GM12891 (cell line): Measurements from ENCODE around the gene ZNF107.

Source experiments
- DNase-seq: peaks from one replicate; pipeline ENCODE4 v3.0.0; 2011; ENCODE audit warnings: low spot score; ENCODE audit not compliant: insufficient read length
- FAIRE-seq: peaks from 2 replicates; lab custom pipeline; 2011; peaks lifted over from hg19 to GRCh38; lab: Jason Lieb, UNC
- PAX5 ChIP-seq: IDR thresholded peaks from 2 replicates; pipeline ENCODE4 v1.6.1; 2011; ENCODE audit warnings: low read length, moderate library complexity, mild to moderate bottlenecking; ENCODE audit not compliant: insufficient read depth, severe bottlenecking
- POLR2A ChIP-seq: IDR thresholded peaks from 2 replicates; pipeline ENCODE4 v1.6.1; 2011; ENCODE audit warnings: low read depth, low read length, control low read depth
- POLR2AphosphoS5 ChIP-seq: IDR thresholded peaks from 2 replicates; pipeline ENCODE4 v1.6.1; 2011; ENCODE audit warnings: low read depth, low read length, control low read depth
- POU2F2 ChIP-seq: IDR thresholded peaks from 2 replicates; pipeline ENCODE4 v1.6.1; 2011; ENCODE audit warnings: low read depth, mild to moderate bottlenecking, control low read depth, low read length, moderate library complexity
- SPI1 ChIP-seq: IDR thresholded peaks from 2 replicates; pipeline ENCODE4 v1.6.1; 2011; ENCODE audit warnings: low read depth, low read length, control low read depth
- TAF1 ChIP-seq: IDR thresholded peaks from 2 replicates; pipeline ENCODE4 v1.6.1; 2011; ENCODE audit warnings: low read depth, low read length, control low read depth

ZNF107 gene

DNA sequence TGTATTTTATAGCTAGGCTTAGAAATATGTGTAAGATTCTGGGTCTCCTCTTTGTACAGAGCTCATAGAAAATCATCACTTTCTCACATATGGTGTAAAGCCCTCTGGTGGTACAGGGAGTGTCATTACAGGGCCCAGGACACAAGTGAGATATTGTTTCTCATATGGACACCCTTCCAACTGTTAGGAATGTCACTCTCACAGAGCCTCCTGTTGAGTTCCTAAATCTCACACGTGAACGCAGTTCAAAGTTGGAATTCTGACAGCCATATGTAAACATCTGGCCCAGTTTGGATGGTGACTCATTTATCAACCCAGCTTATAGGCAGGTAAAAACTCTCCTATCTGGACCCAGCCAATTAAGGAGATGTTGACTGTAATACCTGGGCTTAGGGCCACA, 35.4 kb upstream of the ZNF107 start:
- FAIRE-seq (no peak), DNase-seq (no peak)
- TF ChIP-seq PAX5 (no peak), POLR2A (no peak), SPI1 (no peak), TAF1 (no peak)

DNA sequence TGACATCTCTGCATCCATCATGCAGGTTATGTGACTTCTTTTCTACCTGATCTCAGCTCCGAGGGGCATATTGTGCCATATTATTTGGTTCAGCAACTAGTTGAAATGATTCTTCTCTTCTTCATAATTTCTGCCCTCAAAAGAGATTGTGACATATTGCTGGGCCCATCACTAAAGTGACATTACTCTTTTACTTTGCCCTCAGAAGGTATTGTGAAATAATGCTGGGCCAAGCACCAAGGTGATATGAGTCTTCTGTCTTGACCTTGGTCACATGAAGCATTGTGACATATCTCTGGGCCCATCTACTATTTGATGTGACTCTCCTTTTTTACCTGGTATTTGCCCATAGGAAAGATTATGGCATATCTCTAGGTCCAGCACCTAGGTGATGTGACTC, 33.9 kb upstream of the ZNF107 start:
- no peak for FAIRE-seq
- DNase-seq: no peak
- TF ChIP-seq POLR2A (no peak), SPI1 (no peak), POLR2AphosphoS5 (no peak), TAF1 (no peak), POU2F2 (no peak), PAX5 (no peak)

DNA sequence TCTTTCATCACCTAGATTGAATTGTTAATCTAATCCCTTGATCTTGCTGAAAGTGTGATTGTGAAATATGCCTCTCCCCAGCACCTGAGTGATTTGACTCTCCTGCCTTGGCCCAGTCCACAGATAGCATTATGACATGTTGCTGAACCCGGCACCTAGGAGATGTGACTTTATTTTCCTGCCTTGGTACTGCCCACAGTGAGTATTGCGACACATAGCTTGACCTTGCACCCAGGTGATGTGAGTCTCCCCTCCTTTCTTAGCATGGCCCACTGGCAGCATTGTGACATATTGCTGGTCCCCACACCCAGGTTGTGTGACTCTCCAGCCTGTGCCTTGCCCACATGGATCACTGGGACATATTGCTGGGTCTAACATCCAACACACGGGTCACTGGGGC, 32.5 kb upstream of the ZNF107 start:
- DNase-seq (no peak), FAIRE-seq (no peak)
- no peak for TF ChIP-seq POLR2A
- no peak for TF ChIP-seq TAF1
- no peak for TF ChIP-seq POU2F2
- no peak for TF ChIP-seq POLR2AphosphoS5
- no peak for TF ChIP-seq PAX5
- no peak for TF ChIP-seq SPI1

DNA sequence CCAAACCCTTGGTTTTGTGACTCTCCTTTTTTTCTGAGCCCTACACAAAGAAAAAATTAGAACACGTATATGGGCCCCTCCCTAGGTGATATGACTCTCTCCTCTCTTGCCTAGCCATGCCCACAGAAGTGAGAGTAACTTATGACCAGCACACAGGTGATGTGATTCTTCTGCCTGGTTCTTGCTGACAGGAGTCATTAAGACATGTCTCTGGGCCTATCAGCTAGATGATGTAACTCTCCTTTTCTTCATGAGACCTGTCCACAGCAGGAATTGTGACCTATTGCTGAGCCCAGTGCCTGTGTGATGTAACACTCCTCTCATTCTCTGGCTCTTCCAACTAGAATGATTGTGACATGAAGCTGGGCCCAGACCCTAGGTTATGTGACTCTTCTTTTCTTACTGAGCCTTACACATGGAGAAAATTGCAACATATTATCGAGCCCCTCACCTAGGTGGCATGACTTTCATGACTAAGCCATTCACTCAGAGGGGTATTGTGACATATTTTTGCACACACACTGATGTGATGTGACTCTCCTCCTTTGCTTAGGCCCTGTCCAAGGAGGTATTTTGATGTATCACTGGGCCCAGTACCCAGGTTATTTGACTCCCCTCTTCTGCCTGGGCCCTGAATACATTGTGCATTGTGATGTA, 31.4 kb upstream of the ZNF107 start:
- TF ChIP-seq POU2F2: no peak
- TF ChIP-seq PAX5: no peak
- no peak for TF ChIP-seq POLR2AphosphoS5
- no peak for TF ChIP-seq SPI1
- TF ChIP-seq TAF1: no peak
- TF ChIP-seq POLR2A: no peak
- FAIRE-seq (no peak), DNase-seq (no peak)

DNA sequence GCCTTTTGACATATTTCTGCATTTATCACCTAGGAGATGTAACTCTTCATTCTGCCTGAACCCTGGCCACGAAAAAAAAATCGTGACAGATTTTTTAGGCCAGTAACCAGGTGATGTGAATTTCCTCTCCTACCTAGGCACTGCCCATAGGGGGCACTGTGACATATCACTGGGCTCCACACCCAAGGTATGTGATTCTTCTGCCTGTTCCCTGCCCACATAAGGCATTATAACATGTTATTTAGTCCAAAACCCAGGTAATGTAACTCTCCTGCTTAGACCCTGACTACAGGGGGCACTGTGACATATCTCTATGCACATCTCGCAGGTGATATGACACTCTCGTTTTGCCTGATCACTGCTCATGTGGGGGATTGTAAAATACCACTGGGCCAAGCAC, 29.5 kb upstream of the ZNF107 start:
- no peak for TF ChIP-seq POU2F2
- FAIRE-seq (no peak), DNase-seq (no peak)

DNA sequence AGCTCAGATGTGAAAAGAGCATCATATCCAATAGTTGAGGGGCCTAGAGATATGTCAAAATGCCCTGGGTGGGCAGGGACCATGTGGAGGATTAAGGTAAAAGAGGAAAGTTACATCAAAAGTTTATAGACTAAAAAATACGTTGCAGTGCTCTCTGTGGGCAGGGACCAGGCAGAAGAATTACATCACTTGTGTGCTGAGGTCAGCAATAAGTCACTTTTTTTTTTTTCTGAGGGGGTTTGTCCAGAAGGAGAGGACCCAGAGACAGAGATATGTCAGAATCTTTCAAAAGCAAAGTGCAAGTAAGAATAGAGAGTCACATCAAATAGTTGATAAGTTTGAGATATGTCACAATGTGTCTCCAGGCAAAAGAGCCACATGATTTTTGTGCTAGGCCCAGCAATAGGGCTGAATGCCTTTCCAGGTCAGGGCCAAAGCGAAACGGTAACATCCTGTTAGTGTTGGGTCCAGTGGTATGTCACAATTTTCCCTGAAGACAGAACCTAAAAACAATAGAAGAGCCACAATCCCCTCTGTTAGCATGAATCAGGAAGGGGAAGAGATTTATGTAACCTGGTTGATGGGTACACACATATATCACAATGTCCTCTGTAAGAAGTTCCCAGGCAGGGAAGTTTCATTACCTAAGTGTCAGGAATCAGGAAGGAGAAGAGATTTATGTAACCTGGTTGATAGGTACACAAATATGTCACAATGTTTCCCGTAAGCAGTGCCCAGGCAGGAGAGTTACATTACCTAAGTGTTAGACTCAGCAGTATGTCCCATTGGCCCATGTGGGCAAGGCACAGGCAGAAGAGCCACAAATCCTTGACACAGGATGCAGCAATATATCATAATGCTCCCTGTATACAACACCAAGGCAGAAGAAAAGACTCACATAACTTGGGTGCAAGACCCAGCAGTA, 28.1 kb upstream of the ZNF107 start:
- no peak for TF ChIP-seq POU2F2
- no peak for TF ChIP-seq TAF1
- no peak for TF ChIP-seq SPI1
- TF ChIP-seq POLR2AphosphoS5: no peak
- TF ChIP-seq POLR2A: no peak
- TF ChIP-seq PAX5: no peak
- DNase-seq: no peak
- FAIRE-seq: no peak

DNA sequence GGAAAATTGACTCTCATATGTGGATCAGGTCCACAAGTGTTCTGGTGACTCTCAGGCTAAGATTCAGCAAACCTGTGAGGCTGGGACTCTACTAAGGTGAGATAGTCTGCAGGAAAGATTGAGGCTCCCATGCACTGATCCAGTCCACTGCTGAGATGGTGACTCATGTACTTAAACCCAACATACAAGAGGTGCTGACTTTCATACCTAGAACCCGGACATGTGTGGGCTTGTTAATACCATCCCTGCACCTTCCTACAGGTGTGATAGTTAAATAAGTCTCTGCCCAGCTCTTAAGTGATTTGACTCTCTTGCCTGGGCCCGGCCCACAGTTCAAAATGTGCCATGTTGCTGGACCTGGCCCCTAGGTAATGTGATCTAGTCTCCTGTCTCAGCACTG, 27.1 kb upstream of the ZNF107 start:
- TF ChIP-seq POLR2AphosphoS5 (no peak), POU2F2 (no peak), TAF1 (no peak), SPI1 (no peak), POLR2A (no peak), PAX5 (no peak)
- no peak for FAIRE-seq

DNA sequence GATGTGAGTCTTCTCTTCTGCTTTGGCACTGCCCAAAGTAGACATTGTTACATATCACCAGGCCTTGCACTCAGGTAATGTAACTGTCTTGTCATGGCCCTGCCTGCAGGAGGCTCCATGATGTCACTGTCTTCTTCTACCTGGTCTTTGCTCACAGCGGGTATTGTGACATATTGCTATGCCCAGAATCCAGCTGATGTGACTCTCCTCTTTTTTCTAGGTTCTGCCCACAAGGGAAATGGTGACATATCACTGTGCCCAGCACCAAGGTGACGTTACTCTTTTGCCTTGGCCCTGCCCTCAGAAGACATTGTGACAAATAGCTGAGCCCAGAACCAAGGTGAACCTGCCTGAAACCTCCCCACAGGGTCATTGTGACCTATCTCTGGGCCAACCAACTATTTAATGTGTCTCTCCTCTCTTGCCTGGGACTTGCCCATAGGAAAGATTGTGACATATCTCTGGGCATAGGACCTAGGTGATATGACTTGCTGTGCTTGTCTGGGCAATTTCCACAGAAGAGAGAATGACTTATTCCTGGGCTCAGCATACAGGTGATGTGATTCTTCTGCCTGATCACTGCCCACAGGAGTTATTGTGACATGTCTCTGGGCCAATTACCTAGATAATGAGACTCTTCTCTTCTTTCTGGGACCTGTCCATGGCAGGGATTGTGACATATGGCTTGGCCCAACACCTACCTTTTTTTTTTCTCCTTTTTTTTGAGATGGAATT, 26.5 kb upstream of the ZNF107 start:
- TF ChIP-seq POLR2AphosphoS5: no peak
- TF ChIP-seq SPI1: no peak
- no peak for TF ChIP-seq PAX5
- TF ChIP-seq POLR2A: no peak
- TF ChIP-seq POU2F2: no peak
- no peak for TF ChIP-seq TAF1
- no peak for DNase-seq
- no peak for FAIRE-seq

More for the DNA sequence above, 27.1 kb upstream of the ZNF107 start:
- DNase-seq: no peak

DNA sequence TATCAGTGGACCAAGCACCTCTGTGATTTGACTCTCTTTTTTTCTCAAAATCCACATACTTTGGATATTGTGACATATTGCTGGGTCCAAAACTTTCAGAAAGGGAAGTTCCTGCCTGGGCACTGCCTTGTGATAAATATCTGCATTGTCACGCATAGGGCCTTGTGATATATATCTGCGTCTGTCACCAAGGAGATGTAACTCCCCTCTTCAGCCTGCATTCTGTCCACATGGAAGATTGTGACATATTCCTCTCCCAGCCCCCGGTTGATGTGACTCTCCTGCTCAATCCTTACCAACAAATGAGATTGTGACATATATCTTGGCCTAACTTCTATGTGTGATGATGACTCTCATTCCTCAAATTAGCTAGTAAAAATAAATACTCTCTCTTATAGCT, 25.4 kb upstream of the ZNF107 start:
- FAIRE-seq: no peak
- no peak for DNase-seq
- no peak for TF ChIP-seq POLR2A
- TF ChIP-seq POU2F2: no peak
- TF ChIP-seq SPI1: no peak
- TF ChIP-seq TAF1: no peak
- no peak for TF ChIP-seq POLR2AphosphoS5
- TF ChIP-seq PAX5: no peak
